ENCODE measurements around the gene VPS45.
A peak's percentile ranks its signal among the peaks of the same experiment; 100 is the strongest.

Gene VPS45

GRCh38 chr1:150187560-150187931, 120.0 kb downstream of the VPS45 start:
- no peak overlapping the region for H3K4me3 ChIP-seq (ENCODE audit: low read depth, low read length)
- TF ChIP-seq POLR2A (IDR thresholded peaks at IDR 0.05; ENCODE audit: extremely low read depth, insufficient read length): no peak
- no peak for TF ChIP-seq CTCF (IDR thresholded peaks at IDR 0.05; ENCODE audit: low read depth, low read length)
- DNase-seq (ENCODE audit: low read depth): peak; percentile 47

GRCh38 chr1:150192012-150192411, 124.4 kb downstream of the VPS45 start:
- no peak for DNase-seq (ENCODE audit: low read depth)
- H3K4me3 ChIP-seq (ENCODE audit: low read depth, low read length): no peak overlapping the region
- TF ChIP-seq POLR2A (IDR thresholded peaks at IDR 0.05; ENCODE audit: extremely low read depth, insufficient read length) (no peak), CTCF (IDR thresholded peaks at IDR 0.05; ENCODE audit: low read depth, low read length) (no peak), MYC (IDR thresholded peaks at IDR 0.05; ENCODE audit: low read depth, low read length) (no peak), MAX (IDR thresholded peaks at IDR 0.05; ENCODE audit: low read depth, low read length) (no peak)

GRCh38 chr1:150194381-150195031, 126.9 kb downstream of the VPS45 start:
- H3K4me3 ChIP-seq (ENCODE audit: low read depth, low read length): no peak overlapping the region
- DNase-seq (ENCODE audit: low read depth): no peak
- TF ChIP-seq POLR2A (IDR thresholded peaks at IDR 0.05; ENCODE audit: extremely low read depth, insufficient read length): no peak
- TF ChIP-seq MAX (IDR thresholded peaks at IDR 0.05; ENCODE audit: low read depth, low read length): no peak
- no peak for TF ChIP-seq CTCF (IDR thresholded peaks at IDR 0.05; ENCODE audit: low read depth, low read length)
- TF ChIP-seq MYC (IDR thresholded peaks at IDR 0.05; ENCODE audit: low read depth, low read length): no peak

Data from NB4 (cell line).